Dedifferentiated amniotic fluid mesenchymal stem cell (primary cell): Measurements from ENCODE around the gene HOXD13.
A peak's percentile ranks its signal among the peaks of the same experiment; 100 is the strongest.

Experiments
- DNase-seq: peaks from one replicate; pipeline ENCODE4 v3.0.0-alpha.2; 2016; ENCODE audit errors: extremely low spot score

HOXD13 gene

GRCh38 chr2:176081376-176081836 is 11.1 kb upstream of the HOXD13 start:
- DNase-seq: no peak

GRCh38 chr2:176081837-176082524 is 10.5 kb upstream of the HOXD13 start:
- DNase-seq: no peak

- no peak for DNase-seq
These were observed 10.0 kb upstream of the HOXD13 start for GRCh38 chr2:176082525-176082823.

DNA sequence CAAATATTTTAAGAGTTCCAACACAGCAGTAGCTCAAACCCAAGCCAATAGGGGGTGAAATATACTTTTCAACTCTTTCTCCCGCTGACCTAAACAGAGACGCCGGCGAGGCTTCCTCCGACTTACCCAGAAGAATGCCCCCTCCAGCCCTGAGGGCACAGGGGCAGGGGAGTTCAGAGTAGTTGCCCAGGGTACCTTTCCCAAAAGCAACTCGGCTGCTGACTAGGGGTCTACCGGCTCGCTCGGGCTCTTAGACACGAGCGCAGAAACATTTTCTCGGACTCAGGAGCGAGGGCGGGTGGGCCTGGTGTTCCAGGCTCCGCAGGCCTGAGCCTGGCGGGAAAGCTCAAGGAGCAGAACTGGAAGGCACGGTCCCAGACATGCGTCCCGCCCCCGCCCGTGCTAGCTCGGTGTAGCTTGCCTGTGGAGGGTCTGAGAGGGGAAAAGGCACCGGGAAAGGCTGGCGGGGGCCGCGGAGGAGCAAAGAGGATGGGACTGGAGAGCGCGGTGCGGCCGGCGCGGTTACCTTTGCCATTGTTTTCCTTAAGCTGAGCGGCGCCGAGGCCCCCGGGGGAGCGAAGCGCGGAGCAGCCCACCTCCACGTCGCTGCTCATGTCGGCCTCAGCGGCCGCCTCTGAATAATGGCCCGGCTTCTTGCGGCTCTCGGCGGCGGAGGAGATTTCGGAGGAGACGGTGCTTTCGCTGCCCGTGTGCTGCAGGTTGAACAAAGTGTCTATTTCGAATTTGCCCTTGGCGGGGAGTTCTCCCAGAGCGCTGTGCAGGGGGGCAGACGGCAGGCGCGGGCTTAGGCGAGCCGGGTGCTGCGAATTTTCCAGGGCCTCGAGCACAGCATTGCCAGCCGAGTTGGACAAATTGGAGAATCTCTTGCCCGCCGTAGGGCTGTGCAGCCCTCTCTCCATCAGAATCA is 9.4 kb upstream of the HOXD13 start:
- DNase-seq: no peak

GRCh38 chr2:176083796-176084261 is 8.7 kb upstream of the HOXD13 start, which contains the start of gene EVX2:
Gene EVX2 (minus strand): TSS chr2:176083962. CDS start chr2:176083776, 186 bp downstream.
- no peak for DNase-seq

- no peak for DNase-seq
These were observed 7.9 kb upstream of the HOXD13 start for GRCh38 chr2:176084611-176085119.

DNA sequence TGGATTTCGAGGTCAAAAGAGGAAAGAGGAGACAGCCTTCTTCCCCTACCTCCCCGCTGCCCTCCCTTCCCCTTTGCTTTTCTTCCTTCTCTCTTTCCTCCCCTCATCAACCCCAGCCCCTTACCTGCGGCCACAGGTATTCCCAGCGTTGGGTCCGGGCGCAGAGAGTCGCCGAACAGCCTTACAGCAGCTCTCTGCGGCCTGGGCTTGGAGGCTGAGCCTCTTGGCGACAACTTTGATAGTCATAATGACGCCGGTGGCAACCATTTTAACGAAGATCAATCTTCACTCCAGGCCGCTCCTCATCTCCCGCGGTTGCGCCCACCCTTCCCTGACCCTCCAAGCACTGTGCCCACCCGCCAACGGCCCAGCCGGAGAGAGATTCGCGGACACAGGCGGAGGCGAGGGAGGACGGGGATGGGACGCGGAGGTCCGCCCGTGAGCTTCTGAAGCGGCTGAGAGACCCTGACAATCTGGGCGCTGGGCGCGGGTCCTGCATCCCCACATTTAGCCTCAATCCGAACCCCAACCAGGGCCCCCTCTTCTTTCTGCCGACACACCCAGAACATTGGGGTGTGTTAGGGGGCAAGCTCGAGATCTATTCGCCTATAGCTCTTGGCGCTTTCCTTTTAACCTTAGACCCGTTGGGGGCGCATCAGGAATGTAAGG is 7.3 kb upstream of the HOXD13 start:
- no peak for DNase-seq

DNA sequence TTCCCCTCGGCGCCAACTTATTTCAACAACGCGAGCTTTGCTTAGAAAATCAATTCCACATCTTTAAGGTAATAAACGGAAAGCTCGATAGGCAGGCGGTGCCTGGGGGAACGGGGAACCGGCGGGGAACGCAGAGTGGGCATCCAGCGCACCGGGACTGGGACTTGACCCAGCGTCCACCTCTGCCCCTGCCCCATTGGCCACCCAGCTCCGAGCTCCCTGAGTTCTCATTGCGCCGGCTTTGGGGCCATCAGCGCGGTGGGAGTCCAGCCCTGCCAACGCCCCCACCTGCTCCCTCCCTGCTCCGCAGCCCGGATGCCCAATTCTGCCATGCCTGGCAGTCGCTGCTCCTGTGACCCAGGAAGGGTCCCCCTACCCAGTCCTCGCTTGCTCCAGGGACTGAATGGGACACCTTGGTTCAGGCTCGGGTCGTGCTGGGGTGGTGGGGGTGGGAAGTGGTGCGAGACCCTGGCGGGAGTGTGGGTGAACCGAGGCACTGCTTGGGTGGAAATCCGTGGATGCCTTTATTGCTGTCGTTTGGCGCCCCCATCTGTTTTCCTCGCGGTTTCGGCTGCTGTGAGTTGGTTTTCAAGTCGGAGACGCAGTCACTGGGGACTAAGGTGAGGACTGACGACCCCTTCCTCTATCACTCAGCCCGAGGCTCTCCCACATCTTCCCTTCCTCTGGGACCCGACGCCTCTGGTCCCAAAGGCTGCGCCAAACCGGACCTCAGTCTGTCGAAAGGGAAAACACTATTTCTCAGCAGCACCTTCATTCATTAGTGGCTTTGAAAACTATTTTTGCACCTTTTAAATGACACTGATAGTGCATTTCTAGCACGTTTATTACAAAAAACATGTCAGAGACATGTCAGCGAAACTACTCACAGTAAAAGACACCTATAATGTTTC is 6.4 kb upstream of the HOXD13 start:
- peak; percentile 54 for DNase-seq

DNA sequence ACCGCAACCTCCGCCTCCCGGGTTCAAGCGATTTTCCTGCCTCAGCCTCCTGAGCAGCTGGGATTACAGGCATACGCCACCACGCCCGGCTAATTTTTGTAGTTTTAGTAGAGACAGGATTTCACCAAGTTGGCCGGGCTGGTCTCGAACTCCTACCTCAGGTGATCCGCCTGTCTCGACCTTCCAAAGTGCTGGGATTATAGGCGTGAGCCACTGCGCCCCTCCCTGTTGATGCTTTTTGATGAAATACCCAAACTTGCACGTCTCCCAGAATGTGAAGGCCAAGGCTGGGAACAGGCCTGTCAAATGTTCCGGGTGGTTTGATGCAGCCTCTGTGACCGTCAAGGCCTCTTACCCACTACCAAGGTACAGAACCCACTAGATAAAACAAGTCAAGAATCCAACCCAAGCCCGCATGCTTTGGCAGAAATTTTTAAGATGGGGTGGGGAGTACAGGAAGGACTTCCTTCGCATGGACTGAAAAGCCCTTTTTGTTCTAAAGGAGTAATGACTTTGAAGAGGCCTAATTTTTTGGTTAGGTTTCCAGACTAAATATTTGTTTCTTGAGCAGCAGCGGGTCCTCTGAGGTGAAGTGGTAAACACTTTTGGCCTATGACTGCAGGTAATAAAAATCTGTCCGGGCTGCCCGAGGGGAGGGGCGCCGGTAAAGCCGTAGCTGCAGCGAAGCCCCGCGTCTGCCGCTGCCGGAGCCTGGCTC is 5.0 kb upstream of the HOXD13 start:
- DNase-seq: no peak

DNA sequence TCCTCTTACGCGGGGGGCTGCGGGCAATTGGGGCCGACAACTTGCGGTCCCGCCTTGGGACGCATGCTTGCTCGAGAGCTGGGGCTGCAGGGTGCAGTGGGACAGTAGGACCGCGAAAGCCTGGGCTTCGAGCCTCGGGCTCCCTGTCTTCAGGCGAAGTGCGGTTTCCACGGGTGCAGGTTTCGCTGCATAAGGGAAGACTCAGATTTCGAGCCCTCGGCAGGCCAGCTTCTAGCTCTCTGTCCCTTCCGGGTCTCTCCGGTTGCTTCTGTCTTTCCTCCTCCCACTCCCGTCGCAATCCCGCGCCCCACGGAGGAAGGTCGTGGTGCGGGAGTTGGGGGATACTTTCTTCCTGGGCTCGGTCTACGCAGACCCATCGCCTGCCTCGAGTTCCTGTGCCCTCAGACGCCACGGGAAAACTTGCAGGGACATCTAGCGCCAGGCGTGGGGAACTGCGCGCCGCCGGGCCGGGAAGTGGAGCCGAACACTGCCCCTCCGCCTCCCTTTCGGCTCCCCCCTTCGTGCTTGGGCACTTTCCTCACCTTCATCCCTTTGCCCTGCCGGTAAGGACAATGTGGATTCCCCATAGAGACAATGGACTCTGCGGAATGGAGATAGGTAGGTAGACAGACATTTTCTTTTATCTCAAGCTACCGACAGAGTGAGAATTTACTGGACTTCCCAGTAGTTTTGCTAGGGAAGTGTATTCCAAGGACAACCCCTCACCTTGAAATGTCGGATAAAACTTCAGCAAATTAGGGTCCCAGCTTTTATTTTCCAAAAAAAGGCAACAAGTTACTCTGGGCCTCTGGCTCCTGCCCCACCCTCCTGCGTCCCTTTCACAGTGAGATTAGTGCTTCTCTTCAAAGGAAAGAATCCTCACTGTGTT is 4.2 kb upstream of the HOXD13 start:
- DNase-seq: peak; percentile 52

- DNase-seq: no peak
These were observed 3.3 kb upstream of the HOXD13 start for GRCh38 chr2:176088937-176089842.

GRCh38 chr2:176089843-176090395 is 2.6 kb upstream of the HOXD13 start:
- no peak for DNase-seq

- DNase-seq: no peak
These were observed 1.7 kb upstream of the HOXD13 start for GRCh38 chr2:176090862-176091261.

- no peak for DNase-seq
These were observed 927 bp upstream of the HOXD13 start for GRCh38 chr2:176091329-176092258.

GRCh38 chr2:176093145-176093897 is 800 bp downstream of the HOXD13 start:
- no peak for DNase-seq

DNA sequence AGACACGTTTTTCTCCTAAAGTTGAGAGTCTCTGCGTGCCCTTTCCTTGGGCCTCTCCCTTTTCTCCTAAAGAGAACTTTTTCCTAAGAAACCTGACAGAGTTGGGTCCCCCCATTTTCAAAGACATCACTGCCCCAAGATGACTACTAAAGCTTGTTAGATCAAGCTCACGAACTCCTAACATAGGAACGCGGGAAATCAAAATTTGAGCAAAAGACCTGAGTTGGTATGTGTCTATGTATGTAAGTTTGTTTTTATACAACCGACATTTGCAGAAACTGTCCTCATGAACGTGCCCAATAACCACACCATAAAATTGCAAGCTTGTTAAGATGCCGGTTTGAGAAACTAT is 1.4 kb downstream of the HOXD13 start:
- no peak for DNase-seq
